D721Med (cell line): Measurements from ENCODE around the gene RFX1.

ENCODE experiments used
- DNase-seq: peaks from one replicate; pipeline ENCODE4 v3.0.0; 2011; ENCODE audit warnings: low spot score; ENCODE audit not compliant: insufficient read length
- FAIRE-seq: peaks from 2 replicates; lab custom pipeline; 2011; peaks lifted over from hg19 to GRCh38; lab: Jason Lieb, UNC
- TF ChIP-seq, protein P1 (sequence below): IDR thresholded peaks from 2 replicates; pipeline ENCODE4 v1.5.1; 2012; ENCODE audit warnings: mild to moderate bottlenecking, control low read depth; ENCODE audit not compliant: insufficient read depth; ENCODE audit errors: missing control alignments

The RFX1 gene

DNA sequence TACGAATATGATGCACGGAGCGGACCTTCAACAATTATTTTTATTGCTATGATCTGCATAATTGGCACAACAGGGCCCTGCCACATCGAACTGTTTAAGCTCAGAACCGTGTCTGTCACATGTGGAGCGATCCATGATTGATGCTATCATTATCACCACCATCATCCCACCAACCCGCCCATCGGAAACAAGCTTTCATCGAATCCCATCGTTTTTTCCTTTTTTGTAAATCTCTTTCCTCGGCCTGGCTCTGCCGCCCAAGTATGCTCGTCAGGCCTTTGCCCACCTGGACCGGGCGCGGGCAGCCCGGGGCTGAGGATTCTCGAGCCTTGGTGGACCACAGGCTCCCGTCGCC lies 54.3 kb downstream of the RFX1 start:
- TF ChIP-seq, protein P1, sequence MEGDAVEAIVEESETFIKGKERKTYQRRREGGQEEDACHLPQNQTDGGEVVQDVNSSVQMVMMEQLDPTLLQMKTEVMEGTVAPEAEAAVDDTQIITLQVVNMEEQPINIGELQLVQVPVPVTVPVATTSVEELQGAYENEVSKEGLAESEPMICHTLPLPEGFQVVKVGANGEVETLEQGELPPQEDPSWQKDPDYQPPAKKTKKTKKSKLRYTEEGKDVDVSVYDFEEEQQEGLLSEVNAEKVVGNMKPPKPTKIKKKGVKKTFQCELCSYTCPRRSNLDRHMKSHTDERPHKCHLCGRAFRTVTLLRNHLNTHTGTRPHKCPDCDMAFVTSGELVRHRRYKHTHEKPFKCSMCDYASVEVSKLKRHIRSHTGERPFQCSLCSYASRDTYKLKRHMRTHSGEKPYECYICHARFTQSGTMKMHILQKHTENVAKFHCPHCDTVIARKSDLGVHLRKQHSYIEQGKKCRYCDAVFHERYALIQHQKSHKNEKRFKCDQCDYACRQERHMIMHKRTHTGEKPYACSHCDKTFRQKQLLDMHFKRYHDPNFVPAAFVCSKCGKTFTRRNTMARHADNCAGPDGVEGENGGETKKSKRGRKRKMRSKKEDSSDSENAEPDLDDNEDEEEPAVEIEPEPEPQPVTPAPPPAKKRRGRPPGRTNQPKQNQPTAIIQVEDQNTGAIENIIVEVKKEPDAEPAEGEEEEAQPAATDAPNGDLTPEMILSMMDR: no peak
- no peak for DNase-seq
- no peak for FAIRE-seq

DNA sequence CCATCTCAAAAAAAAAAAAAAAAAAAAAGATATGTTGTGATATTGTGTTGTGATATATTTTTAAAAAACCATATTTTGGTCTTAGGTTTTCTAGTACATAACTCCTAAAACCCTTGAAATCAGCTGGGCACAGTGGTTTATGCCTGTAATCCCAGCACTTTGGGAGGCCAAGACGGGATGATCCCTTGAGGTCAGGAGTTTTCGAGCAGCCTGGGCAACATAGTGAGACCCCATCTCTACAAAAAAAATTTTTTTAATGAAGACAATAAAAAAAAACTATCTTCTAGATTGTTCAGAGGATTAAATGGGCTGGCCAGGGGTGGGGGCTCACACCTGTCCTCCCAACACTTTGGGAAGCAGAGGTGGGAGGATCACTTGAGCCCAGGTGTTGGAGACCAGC lies 55.1 kb downstream of the RFX1 start:
- FAIRE-seq: no peak
- TF ChIP-seq, protein P1: no peak
- no peak for DNase-seq

DNA sequence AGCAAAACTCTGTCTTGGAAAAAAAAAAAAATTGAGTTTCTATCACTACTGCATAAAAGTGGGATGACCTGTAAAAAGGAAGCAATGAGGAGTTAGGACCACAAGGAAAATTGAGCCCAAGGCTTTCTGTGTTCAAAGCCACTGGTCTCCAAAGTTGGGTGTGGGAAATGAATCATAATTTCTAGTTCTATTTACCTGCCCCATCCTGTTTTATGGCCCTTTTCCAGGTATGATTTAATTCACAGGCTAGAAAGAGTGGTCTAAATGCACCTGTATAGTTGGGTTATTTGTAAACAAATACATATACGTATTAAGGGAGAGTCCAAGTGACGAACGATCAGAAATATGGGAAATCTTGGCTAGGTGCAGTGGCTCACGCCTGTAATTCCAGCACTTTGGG lies 59.7 kb downstream of the RFX1 start:
- no peak for DNase-seq
- no peak for FAIRE-seq
- TF ChIP-seq, protein P1: no peak

DNA sequence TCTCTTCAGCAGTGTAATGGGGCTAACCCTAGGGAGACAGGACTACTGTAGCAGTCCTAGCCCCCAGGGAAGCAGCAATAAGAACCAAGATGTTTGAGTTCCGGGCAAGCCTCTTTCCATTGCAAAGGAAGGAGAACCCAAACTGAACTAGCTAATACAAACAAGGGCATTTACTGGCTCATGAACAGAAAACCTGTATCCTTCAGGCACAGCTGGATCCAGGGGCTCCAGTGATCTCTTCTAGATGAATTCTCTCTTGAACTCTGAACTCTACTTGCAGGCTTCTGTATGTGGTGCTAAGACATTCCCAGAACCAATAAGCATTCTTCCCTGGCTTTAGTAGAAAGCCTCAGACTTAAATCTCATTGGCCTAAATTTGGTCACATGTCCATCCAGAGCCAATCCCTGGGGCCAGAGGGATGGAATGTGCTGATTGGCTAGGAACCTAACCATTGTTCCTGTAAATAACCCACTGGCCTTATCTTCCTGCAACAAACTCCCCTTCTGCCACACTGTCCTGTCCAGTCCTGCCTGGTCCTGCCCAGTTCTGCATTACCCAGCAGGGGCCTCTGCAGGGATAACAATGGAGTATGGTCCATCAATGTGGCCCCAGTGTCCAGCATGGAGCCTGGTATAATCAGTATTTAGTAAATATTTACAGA lies 64.0 kb downstream of the RFX1 start:
- TF ChIP-seq, protein P1: no peak
- DNase-seq (no peak), FAIRE-seq (no peak)

DNA sequence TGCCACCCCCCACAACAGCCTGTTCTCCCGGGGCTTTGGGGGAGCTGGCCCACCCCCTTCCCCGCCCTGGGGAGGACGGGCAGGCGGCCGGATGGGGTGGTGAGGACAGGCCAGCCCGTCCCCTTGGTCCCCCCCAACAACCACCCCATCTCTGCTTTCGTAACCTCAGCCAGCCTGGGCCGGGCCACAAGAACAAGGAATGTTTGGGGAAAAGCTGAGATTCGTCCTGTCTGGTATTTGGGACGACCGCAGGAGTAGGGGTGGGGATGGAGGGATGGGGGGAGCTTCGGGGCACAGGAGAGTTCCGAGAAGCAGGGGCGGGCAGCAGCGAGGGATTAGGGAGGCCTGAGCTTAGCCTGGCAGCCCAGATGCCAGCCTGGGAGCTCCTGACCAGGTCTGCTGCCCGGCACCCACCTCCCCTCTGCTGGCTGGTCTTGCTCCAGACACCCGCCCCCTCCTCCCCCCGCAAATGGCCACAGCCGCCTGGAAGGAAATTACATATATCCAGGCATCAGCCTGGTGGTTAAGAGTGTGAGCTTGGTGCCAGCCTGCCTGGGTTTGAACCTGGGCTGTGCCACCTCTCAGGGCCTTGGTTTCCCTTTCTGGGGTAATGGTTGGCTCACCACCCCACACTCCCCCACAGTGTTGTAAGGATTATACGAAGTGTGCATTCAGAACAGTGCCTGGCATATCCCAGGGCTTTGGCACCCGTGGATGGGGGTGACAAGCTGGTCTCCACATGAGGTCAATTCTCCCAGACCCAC lies 67.6 kb downstream of the RFX1 start, which contains the start of gene PODNL1:
TSS of gene PODNL1 (minus strand) at position 117 of the 764 bp plus-strand sequence. CDS start 236 bp downstream, outside the sequence.
- TF ChIP-seq, protein P1: no peak
- no peak for FAIRE-seq
- DNase-seq: no peak

DNA sequence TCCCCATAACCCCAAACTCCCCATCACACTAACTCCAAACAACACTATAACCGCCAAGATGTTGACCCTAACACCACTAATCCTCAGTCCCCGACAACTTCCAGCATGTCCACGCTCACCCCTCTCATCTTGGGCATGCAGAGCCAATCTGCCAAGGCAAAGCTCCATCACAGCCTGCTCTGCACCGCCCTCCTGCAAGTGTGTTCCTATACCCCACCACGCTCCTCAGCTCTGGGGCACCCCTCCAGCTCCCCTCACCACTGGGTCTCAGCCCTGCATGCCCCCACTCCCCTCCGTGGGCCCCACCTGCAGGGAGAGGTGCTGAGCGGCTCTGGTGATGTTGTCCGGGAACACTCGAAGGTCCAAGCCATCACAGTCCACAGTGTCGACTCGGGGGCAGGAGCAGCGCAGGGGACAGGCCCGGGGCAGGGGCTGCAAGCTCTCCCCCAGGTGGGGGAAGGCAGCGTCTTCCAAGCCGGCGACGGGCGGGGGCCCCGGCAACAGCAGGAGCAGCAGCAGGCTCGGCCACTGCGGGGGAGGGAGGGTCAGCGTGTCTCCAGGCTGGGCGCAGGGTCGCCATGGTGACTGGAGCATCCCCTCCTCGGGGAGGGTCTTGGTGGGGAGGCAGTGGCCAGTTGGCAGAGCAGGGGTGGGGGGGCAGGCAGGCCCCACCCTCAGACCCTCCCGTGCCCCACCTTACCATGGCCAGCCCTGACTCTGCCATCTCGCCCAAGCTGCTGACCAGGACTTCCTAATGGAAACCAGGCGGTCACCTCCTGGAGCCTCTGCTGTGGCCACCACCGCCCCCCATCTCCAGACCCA lies 68.4 kb downstream of the RFX1 start:
- FAIRE-seq: no peak
- DNase-seq: no peak
- TF ChIP-seq, protein P1: no peak
